ENCODE data around the gene SNRNP70.

DNA sequence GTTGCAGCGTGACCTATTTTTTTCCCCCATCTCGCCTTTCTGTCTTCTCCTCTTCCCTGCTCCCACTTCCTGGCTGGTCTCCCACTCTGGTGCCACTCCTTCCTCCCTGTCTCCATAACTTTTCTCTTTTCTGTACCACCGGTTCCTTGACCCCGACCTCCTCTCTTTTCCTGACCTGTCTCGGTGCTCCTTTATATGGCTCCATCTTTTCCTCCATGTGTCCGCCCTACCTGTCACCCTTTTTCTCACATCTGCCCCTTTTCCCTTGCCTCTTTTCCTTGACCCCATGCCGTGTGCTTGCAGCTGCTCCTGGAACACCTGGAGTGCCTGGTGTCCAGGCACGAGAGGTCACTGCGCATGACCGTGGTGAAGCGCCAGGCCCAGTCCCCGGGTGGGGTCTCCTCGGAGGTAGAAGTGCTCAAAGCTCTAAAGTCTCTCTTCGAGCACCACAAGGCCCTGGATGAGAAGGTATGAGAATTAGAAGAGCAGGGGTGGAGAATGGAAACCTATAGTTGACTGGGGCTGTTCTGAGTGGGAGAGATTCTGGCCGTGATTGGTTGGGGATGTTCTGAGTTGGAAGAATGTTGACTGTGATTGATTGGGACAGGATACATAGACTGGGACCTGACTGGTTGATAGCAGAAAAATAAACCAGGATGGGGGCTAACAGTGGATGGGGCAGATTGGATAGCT, 43.4 kb downstream of the SNRNP70 start:
- TF ChIP-seq ZNF274 (IDR thresholded peaks at IDR 0.05; ENCODE audit: insufficient read depth, insufficient read length) (no peak), POLR2A (IDR thresholded peaks at IDR 0.05; ENCODE audit: low read depth, low read length) (no peak), CREB1 (IDR thresholded peaks at IDR 0.05; ENCODE audit: low read depth) (no peak)
- TF ChIP-seq, protein P1, sequence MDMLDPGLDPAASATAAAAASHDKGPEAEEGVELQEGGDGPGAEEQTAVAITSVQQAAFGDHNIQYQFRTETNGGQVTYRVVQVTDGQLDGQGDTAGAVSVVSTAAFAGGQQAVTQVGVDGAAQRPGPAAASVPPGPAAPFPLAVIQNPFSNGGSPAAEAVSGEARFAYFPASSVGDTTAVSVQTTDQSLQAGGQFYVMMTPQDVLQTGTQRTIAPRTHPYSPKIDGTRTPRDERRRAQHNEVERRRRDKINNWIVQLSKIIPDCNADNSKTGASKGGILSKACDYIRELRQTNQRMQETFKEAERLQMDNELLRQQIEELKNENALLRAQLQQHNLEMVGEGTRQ (IDR thresholded peaks at IDR 0.05; ENCODE audit: borderline replicate concordance, low read depth, low read length) = no peak

Measured in GM12878 (cell line).